KG1 (cell line): ENCODE data around the gene DPYSL4.

ENCODE experiments used
- DNase-seq: peaks from one replicate; lab custom pipeline; 2025; lab: John Stamatoyannopoulos, UW

DPYSL4 gene

DNA sequence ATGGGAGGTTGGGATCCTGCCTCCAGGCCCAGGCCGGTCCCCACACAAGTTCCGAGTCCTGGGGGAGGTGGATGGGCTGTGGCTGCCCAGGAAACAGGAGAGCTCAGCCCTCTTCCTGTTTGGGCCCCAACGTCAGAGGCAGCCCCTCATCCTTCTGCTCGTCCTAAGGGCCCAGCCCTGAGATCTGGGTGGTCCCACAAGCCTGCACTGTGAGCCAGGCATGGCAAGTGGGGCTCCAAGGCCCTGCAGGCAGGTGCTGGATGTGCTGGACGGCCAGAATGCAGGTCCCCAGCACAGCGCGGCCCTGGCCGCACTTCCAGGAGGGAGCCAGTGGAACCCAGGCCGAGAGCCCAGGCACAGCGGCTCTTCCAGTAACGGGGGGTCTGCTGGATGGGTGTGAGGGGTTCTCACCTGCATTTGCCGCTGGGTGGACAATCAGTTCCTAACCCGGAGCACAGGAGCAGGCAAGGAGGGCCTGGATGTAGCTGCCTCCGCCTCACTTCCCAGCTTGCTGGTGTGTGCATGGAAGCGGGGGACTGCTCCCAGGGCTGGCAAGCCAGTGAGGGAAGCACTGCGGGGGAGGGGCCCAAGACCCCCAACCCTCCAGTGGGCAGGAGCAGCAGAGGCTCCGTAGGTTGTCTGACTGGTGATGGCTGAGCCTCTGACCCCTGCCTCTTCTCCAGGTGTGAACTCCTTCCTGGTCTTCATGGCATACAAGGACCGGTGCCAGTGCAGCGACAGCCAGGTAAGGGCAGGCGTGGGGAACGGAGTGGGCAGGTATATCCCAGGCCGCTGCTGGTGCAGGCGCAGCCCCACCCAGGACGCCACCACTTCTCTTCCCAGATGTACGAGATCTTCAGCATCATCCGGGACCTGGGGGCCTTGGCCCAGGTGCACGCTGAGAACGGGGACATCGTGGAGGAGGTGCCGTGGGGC lies 9.7 kb downstream of the DPYSL4 start:
- DNase-seq: no peak

DNA sequence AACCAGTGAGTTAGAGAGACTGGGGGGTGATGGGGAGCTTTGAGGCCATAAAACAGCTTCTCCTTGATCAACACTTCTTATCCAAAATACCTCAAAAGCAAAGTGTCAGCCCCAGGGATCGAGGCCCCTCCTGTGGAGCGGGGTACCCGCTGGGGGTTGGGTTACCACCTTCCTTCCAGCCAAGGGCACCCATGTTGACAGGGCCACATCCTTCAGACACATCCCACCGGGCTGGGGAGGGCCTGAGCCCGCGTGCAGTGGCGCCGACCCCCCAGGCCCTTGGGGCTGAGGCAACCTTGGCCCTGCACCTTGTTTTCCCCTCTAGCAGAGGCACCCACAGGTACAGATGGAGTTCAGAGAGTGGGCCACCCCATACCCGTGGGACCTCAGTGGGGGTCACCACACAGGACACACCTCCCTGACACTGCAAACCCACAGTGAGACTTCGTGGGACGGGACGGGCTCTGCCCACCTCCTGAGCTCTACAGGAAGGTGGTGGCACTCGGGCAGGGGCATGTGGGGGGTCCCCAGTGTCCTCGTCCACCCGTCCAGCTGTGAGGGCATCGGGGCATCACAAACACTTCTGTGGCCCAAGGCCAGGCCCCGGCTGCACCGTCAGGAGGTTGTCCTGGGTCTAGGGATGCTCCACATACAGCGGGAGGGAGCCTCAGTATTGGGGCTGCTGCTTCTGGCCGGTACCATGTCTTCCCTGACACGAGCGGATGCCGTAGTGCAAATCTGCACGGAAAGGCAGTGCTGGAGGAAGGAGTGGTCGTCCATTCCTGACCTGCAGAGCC lies 10.7 kb downstream of the DPYSL4 start:
- no peak for DNase-seq

GRCh38 chr10:132198068-132198370 lies 11.3 kb downstream of the DPYSL4 start:
- DNase-seq: no peak

- DNase-seq: no peak
Measured at GRCh38 chr10:132198381-132199181, 11.8 kb downstream of the DPYSL4 start.

DNA sequence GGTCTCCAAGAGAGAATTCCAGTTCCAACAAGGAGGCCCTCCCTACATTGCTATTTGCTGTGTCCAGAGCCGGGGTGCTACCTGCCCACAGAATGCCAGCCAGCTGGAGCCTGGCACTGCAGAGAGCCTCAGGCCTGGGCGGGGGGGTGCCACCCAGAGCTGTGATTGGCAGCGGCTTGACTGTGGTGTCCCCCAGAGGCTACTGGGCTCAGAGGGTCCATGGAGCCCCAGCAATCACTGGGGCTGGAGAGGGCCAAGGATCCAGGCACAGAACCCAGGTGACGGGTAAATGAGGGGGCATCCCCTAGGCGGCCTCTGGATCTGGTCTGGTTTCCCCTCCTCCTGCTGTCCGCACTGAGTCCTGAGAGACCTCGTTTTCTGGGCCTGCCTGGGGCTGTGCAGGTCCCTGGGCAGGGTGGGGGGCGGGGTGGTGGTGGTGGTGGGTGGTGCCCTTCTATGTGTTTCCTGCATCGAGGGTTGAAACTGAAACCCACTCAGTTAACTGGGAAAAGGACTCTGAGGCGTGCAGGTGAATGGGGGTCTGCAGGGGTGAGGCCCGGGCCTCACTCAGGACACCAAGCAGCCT lies 12.6 kb downstream of the DPYSL4 start:
- no peak for DNase-seq

GRCh38 chr10:132199854-132200311 lies 13.1 kb downstream of the DPYSL4 start:
- no peak for DNase-seq

DNA sequence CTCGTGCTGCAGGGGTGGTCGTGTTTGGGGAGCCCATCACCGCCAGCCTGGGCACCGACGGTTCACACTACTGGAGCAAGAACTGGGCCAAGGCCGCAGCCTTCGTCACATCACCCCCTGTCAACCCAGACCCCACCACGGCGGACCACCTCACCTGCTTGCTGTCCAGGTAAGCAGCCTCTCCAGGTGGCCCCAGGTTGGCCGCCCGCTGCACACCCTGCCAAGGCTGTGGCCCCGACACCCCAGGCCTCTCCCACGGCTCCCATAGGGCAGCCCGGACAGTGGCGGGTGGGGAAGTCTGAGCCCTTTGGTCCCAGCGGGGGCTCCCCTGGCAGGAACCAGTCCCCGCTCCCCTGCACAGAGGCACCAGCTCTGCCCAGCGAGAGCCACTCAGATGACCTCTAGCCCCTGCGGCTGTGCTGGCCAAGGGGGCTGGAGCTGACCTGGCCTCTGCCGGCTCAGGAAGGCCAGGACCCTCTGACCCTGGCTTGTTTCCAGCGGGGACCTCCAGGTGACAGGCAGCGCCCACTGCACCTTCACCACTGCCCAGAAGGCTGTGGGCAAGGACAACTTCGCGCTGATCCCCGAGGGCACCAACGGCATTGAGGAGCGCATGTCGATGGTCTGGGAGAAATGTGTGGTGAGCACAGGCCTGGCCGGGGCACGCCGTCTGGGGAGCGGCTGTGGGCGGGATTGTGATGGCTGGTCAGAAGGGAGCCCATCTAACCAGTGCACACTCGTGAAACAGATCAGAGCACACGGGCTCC lies 13.8 kb downstream of the DPYSL4 start:
- no peak for DNase-seq

DNA sequence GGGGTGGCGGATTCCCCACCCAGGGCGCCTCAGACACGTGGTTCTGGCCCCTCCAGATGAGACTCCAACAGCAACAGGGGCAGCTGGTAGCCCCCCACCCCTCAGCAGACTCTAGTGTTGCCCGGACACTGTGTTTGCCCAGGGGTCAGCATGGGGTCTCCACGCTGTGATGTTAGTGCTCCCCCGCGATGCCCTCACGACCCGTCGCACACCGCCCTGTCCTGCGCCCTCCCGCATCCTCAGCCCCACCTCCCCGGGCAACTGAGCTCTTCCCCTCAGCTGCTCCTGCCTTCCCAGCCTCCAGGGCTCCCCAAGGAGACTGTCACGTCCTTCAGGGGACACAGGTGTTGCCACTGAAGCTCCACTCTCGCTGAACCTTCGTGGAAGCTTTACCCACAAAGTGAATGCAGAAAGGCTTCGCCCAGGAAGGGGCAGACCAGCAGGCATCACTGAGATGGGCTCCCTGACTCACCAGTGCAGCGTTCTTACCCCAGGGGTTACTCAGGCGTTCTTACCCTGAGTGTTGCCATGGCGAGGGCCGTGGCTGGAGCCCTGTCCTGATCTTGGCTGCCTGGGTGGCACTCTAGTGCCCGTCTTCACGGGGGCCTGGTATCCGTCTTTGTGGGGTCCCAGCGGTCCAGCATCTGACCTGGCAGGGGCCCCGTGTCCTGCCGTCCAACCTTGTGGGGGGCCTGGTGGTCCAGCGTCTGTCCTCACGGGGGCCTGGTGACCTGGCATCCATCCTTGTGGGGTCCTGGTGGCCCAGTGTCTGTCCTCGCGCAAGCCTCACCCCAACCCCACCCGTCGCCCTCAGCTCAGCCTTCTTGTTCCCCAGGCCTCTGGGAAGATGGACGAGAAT lies 14.6 kb downstream of the DPYSL4 start:
- DNase-seq: no peak

DNA sequence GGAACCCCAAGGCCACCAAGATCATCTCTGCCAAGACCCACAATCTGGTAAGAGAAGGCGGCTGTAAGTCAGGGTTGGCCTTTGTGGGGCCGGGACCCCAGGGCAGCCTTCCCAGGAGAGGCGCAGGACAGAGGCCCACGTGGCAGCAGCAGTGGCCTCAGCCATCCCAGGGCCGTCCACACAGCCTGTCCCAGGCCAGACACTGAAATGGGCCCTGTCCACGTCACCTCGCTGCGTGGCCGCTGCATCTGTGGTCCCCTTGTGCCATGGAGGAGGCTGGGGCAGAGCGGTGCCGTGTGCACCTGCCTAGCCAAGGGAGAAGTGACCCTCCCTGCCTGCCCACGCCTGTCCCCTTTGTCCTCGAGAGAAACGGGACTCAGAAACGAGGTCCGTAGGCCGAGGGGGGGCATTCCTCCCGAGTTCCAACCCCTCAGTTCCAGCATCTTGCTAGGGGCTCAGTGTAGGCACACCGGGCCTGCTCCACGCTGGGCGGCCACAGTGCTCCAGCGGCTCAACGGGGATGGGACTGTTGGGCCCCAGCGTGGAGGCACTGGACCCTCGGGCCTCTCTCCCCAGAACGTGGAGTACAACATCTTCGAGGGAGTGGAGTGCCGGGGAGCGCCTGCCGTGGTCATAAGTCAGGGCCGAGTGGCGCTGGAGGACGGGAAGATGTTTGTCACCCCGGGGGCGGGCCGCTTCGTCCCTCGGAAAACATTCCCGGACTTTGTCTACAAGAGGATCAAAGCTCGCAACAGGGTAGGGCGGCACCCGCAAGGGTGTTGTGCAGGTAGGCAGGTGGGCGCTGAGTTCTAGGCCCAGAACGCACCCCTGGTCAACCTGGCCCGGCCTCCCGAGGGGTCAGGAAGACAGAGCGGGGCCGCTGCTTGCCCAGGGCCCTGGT lies 15.6 kb downstream of the DPYSL4 start:
- DNase-seq: no peak

GRCh38 chr10:132203256-132204077 lies 16.7 kb downstream of the DPYSL4 start:
- no peak for DNase-seq

- DNase-seq: no peak
Measured at GRCh38 chr10:132204078-132204780, 17.5 kb downstream of the DPYSL4 start.

GRCh38 chr10:132204781-132205473 lies 18.2 kb downstream of the DPYSL4 start:
- DNase-seq: no peak

DNA sequence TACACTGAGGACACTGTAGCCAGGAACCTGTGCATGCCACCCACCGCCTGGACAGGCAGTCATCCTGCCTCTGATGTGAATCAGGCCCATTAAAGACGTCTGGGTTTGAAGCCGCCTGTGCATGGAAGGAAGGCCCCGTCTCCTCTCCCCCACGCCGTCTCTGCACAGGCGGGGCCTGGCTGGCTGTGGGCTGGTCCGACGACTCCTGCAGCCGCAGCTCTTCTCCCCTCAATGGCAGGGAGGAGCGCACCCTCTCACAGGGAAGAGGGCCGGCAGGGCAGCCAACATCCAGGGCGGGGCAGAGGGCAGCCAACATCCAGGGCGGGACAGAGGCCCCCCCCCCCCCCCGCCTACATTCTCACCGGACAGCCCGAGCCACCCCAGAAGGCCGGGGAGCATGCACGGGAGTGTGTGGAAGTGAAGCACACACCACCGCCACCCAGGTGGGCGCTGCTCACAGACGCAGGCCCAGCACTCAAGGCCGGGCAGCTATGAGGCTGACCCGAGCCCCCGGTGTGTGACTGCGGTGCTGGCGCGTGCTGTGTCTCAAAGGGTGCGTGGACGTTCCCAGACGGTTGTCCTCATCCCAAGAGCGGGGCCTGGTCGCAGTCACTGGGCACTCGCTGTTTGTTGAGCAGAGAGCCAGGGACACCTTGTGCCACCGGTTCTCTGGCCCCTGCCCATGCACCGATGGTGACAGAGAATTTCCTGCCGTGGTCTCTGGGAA lies 19.1 kb downstream of the DPYSL4 start:
- DNase-seq: no peak

GRCh38 chr10:132206377-132206745 lies 19.6 kb downstream of the DPYSL4 start:
- no peak for DNase-seq

- DNase-seq: no peak
Measured at GRCh38 chr10:132206806-132207535, 20.2 kb downstream of the DPYSL4 start.
